Activated CD4-positive, CD25-positive, alpha-beta regulatory T cell treated with anti-CD3 and anti-CD28 coated beads, Interleukin-2, amount 50 U/mL, for 72 hours (primary cell): ENCODE results near the gene PLAU.
"Not testable (repeated sequence)": the region's sequence is repeated elsewhere in the genome, so short reads cannot be mapped to it uniquely, and the experiment has no call there.

Source experiments
- DNase-seq: peaks from one replicate; pipeline ENCODE4 v3.0.0; 2021

PLAU gene

DNA sequence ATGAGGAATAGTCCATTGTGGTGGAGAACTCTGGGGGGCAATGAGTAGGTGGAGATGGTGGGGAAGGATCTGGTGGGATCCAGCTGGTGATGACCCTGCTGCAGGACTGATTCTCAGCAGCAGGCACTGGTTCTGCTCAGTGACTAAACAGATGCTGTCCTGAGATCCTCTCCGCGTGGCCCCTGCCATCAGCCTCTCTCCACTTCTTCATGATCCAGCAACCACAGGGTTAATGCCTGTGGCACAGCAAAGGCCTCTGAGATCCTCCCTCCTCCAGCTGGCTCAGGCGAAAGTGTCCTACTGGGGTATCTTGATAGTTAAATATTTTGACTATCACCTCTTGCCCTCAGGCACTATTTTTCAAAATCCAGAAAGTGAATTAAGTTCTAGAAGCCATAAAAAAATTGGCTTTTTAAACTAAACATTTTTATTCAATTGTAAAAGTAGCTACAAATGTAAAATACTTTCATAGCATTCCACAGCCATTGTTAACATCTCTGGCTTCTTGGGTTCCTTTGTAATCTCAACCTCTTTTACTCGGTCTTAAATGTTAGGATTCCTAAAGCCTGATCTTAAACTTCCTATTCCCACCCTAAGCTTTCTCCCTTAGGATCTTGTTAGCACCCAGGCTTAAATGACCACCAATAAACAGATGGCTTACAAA is 13.1 kb downstream of the PLAU start:
- DNase-seq: no peak

DNA sequence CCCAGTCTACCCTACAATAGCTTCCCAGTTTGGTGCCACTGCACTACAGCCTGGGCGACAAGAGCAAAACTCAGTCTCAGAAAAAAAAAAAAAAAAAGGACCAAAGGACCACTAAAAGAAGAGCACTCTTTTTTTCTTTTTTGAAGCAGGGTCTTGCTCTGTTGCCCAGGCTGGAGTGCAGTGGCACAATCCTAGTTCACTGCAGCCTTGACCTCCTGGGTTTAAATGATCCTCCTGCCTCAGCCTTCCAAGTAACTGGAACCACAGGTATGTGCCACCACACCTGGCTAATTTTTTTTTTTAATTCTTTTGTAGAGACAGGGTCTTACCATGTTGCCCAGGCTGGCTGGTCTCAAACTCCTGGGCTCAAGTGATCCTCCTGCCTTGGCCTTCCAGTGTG is 14.0 kb downstream of the PLAU start:
- DNase-seq: no peak

DNA sequence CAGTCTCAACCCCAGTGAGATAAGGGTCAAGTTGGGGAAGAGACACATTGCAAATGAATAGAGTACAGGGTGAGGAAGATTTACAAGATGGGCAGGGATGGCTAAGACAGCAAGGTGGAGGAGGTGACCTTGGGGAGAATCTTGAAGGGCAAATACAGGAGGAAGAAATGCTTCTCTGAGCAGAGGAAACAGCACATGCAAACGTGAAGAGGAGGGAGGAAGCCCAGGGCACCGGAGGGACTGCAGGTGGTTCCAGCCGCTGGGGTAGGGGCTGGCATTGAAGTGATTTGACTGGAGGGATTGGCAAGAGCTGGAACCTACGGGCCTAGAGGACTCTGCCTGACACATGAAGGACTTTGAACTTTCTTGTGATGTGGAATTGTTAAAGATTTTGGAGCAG is 14.6 kb downstream of the PLAU start:
- no peak for DNase-seq

DNA sequence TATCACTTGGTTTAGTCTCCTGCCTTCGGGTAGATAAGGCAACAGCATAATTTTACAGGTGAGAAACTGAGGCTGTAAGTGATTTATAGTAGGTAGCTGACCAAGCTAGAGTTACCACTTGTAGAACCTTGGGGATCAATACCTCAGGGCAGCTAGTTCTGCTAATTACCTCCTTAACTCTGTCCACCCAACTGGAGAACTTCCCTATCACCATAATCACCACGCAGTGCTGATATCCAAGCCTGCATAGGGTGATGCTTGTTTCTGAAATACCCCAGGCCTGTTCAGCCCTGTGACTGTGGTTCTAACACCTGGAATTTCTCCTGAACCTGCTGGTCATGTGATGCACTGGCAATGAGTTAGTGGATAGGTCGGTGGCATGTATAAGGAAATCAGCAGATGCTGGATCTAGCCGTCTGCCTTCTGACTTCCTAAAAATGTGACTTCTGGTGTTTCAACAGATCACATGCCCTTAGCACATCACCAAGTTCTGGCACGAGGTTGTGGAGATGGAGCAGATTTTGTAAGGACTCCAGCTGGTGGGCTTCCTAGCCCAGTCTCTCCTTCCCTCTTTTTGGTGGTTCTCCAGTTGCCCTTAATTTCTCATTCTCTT is 15.3 kb downstream of the PLAU start:
- DNase-seq: no peak

DNA sequence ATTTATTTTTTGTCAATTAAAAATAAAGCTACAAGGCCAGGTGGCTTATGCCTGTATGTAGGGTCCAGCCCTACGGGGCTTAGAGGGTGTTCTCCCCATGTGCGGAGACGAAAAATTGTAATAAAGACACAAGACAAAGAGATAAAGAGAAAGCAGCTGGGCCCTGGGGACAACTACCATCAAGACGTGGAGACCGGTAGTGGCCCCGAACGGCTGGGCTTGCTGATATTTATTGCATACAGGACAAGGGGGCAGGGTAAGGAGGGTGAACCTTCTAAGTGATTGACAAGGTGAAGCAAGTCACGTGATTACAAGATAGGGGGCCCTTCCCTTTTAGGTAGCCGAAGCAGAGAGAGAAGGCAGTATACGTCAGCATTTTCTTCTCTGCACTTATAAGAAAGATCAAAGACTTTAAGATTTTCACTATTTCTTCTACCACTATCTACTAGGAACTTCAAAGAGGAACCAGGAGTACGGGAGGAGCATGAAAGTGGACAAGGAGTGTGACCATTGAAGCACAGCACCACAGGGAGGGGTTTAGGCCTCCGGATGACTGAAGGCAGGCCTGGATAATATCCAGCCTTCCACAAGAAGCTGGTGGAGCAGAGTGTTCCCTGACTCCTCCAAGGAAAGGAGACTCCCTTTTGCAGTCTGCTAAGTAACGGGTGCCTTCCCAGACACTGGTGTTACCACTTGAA is 19.8 kb downstream of the PLAU start:
- DNase-seq: not testable (repeated sequence)

DNA sequence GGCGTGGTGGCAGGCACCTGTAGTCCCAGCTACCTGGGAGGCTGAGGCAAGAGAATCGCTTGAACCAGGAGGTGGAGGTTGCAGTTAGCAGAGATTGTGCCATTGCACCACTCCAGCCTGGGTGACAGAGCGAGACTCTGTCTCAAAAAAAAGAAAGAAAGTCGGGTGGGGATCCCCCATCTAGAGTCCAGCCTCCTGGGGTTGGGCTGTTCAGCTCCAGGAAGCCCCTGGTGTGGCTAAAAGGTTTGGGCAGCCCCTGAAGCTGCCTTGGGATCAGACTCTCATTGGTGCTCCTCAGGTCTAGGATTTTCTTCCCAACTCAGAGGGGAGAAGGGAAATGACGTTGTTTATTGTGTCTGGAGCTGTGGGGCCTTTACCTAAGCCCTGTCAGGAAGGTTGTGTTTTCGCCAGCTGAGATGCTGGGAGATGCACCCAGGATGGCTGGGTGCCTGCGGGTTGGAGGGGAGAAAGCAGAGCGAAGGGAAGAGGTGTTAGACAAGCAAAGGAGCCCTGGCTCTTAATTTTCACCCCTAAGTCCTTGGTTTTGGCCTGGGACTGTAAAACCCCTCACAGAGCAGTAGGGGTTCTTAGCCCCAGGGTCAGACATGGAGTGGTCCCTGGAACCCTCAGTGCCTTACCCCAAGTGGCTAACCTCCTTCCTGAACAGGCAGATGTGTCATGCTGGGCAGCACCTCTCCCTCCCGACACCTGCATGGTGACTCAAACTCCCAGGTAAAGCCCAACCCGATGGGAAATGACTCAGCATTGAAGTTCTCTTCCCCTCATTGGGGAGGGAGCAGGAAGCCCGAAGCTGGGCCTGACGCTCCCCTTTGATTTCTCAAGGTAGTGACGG is 21.1 kb downstream of the PLAU start:
- DNase-seq: peak; percentile 47

DNA sequence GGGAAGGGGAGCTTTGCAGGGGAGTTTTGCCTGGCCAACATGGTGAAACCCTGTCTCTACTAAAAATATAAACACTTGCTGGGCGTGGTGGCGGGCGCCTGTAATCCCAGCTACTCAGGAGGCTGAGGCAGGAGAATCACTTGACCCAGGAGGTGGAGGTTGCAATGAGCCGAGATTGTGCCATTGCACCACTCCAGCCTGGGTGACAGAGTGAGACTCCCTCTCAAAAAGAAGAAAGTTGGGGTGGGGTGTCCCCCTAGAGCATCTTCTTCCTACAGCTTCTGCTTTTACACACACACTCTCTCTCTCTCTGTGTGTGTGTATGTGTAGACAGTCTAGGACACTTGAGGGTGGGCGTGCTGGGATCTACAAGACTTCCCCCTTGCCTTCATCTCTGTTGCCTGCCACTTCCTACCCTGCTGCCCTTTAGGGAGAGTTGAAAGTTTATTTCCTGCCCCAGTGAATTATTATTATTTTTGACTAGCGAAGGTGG is 21.7 kb downstream of the PLAU start:
- no peak for DNase-seq

DNA sequence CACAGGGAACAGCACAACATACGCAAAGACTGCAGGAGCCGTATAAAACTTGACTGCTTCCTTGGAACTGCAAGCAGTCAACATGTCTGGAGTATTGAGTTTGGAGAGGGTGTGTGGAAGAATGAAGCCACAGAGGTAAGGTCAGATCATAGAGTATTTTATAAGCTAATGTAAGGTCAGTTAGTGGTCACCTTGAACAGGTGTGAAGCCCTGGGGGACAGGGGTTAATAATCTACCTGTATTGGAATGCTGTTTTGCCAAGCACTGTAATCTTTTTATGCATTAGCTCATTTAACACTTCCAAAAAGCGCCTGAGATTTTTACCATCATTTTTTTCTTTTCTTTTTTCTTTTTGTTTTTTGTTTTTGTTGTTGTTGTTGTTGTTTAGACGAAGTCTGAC is 23.1 kb downstream of the PLAU start:
- DNase-seq: no peak

DNA sequence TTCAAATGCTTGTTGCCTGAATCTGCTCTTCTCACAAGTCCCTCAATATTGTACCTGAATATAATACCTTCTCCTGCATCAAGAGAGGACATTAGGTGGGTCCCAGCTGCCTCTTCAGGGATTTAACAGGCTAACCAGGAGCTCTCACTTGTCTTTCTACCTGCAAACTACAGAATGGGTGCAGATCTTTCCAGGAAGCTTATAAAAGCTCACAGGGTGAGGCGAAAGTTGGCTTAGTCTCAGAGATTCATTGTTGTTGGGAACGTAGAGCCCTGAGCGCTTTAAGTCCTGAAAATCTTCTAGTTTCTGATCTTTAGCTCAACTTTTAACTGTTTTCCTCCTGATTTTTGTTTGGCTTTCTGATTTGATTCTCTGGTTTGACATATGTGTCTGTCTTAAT is 25.0 kb downstream of the PLAU start:
- no peak for DNase-seq

DNA sequence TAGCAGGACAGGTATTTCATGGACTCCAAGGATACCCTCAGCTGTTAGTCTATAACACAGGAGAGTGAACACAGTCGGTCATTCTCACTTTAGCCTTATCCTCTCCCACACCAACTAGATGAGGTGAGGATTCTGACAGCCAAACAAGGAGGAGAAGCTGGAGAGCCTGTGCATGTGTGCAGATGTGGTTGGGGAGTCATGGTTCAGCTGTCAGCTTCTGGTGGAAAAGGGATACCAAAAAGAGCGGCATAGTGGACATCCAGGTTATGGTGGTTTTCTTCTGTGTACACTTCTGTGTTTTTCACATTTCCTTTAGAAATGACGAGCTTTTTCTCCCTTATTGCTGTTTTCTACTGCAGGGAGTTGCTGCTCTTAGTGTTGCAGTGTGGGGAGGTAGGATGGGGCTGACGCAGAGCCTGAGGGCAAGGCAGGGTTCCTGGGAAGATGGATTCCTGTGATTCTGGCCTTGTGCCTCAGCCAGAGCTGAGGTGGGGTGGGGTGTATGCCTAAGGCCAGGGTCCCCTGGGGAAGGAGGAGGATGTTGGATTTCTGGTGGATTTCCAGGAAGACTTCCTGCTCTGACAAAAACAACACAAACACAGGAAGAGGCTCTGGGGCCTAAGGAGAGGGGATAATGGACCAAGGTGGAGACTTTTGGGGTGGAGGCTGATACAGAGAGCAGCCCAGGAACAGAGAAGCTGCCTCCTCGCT is 26.6 kb downstream of the PLAU start:
- no peak for DNase-seq

DNA sequence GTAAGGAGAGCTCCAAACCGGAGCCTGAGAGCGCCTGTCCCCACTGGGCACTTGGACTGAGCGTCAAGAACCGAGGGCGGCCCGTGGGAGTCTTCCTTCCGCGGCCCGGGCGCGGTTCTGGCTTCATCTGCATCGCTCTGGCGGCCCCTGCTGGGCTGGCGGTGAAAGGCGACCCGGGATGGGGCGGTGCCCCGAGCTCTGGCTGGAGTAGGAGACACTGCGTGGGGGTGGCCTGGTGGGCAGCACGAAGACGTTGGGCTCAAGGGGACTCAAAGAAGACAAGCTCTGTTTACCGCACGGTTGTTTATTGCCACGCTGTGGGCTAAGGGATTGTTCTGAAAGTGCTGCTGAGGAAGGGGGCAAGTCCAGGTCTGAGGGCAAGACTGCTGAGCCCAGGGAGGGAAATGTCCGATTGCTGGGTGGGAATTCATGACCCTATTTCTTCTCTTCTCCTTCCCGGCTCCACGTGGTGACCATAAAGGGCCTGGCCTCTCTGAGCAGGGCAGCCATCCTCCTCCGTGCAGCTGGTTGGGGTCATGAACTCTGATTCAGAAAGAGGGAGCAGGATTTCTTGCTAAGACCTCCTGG is 29.8 kb downstream of the PLAU start:
- DNase-seq: peak; percentile 88

DNA sequence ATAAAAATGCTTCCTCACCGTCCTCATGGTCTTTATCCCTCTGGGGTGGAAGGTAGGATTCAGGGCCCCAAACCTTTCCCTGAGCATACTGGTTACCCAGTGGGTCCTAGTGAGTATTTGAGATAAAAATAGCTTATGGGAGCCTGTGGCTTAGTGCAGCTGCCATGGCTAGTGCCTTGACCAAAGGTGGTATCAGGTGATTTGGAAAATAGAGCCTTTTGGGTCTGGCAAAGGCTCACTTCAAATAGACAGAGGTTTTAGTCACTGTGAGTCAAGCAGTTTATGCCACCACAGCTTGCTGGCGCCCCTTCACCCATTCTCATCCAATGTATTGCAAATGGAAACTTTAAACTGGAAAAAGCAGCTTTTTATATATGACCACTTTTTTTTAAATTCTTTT is 30.4 kb downstream of the PLAU start:
- no peak for DNase-seq

DNA sequence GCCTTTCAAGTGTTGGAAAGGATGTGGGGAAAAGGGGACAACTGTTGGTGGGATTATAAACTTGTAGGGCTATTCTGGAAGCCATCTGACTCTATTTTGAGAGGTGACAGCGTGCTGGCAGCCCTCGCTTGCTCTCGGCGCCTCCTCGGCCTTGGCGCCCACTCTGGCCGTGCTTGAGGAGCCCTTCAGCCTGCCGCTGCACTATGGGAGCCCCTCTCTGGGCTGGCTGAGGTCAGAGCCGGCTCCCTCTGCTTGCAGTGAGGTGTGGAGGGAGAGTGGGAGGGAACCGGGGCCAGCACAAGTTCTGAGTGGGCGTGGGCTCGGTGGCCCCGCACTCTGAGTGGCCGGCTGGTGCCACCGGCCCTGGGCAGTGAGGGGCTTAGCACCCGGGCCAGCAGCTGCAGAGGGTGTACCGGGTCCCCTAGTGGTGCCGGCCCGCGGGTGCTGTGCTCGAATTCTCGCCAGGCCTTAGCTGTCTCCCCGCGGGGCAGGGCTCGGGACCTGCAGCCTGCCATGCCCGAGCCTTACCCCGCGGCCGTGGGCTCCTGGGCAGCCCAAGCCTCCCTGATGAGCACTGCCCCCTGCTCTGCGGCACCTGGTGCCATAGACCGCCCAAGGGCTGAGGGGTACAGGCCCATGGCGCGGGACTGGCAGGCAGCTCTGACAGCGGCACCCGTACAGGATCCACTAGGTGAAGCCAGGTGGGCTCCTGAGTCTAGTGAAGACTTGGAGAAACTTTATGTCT is 33.6 kb downstream of the PLAU start:
- DNase-seq: no peak

DNA sequence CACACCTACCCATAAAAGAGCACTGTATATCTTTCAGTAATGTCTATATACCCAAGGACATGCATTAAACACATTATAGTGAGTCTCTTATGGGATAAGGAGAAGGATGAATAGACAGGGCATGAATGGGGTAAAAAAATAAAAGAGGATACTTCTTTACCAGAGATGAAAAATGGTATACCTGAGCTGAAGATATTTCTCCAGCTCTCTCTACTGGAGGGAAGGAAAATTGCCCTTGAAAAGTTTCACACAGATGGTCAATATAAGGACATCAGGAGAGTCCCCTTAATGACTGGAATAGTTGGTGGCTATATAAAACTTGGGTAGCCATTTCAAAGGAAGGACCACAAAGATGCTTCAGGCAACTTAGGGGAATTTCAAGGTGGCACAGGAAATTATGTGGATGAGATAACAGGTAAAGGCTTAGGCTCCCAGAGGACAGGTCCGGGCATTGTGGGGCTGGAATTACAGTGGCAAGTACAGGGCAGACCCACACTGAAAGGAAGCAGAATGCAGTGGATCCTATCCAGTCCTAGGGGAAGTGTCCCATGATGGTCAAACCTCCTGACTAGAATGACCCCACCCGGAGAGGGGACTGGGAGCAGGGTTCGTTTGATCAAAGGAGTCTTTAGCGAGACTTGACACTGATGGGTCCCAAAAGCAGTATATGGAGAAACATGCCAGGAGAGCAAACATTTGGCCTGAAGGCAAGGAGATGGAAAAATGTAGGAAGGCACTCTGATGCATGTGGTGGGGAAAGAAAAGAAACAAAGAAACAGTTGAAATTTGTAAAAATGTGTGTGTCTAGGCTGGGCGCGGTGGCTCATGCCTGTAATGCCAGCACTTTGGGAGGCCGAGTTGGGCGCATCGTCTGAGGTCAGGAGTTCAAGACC is 35.6 kb downstream of the PLAU start:
- DNase-seq: no peak

DNA sequence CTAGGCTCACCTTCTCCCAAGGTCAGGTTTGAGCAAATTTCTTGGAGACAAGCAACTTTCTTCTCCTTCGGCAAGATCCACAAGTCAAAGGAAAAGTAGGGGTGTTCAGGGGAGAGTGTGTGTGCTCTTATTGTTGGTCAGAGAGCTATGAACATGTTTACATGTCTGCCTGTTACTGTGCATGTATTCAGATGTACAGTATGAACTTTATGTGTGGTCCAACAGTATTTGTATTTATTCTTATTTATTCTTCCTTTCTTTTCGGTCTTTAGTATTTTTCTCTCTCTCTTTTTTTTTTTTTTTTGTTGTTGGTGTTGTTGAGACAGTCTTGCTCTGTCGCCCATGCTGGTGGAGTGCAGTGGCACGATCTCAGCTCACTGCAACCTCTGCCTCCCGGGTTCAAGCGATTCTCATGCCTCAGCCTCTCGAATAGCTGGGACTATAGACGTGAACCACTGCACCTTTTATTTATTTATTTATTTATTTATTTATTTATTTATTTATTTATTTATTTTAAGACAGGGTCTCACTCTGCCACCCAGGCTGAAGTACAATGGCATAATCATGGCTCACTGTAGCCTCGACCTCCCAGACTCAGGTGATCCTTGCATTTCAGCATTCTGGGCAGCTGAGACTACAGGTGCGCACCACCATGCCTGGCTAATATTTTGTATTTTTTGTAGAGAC is 38.2 kb downstream of the PLAU start:
- no peak for DNase-seq

DNA sequence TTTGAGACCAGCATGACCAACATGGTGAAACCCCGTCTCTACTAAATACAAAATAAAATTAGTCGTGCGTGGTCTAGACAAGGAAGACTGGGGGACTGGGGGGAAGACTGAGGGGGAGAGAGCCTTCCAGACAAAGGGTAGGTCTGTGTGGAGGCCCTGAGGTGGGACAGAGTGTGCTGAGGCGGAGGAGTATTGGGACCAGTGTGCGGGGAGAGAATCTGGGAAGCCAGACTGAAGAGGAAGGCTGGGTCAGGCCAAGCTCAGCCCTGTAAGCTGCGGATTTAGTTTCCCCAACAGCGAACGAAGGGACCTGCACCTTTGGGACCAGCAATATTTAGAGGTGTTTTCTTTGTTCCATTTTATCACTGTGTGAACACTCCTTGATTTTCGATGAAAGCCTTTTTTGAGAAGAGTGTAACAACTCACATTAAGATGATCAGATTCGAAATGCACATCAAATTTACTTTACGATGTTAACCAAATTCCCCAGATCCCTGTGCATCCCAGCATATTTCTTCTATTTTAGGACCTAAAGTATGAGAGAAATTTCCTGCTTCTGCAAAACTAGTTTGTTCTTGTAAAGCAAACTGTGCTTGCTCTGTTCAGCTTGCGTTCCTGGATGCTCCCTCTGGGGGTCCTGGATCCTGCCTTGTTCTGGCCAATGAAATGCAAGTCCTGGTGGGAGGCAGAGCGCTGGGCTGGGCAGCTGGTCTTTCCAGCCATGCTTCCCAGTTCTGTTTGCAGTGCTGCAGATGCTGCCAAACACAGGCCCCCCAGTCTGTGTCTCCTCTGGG is 39.4 kb downstream of the PLAU start:
- DNase-seq: no peak

DNA sequence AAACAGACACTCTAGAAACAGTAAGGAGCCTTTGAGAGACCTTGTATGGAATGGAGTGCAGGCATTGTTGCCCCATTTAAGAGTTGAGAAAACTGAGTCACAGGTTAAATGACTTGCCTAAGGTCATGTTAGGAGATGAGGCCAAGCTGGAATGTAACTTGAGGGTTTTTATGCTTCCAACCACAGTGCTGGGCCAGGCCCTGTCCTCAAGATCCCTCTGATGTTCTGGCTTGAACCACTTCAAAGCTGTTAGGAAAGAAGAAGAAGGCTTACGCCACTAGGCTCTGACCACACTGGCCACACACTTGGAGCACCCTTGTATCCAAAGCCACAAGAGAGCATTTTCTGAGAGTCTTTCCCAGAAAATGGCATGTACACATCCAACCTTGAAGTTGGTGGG is 42.7 kb downstream of the PLAU start:
- no peak for DNase-seq

DNA sequence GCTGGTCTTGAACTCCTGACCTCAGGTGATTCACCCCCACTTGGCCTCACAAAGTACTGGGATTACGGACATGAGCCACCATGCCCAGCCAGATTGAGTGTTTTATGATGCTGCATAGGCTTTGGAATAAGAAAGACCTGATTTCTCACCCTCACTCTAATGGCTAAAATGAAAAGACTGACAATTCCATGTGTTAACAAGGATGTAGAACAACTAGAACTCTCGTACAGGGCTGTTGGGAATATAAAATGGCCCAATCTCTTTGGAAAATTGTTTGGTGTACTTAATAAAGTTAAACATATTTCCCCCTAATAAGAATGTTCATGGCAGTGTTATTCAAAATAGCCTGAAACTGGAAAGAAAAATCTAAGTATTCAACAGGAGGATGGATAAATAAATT is 43.8 kb downstream of the PLAU start:
- no peak for DNase-seq

DNA sequence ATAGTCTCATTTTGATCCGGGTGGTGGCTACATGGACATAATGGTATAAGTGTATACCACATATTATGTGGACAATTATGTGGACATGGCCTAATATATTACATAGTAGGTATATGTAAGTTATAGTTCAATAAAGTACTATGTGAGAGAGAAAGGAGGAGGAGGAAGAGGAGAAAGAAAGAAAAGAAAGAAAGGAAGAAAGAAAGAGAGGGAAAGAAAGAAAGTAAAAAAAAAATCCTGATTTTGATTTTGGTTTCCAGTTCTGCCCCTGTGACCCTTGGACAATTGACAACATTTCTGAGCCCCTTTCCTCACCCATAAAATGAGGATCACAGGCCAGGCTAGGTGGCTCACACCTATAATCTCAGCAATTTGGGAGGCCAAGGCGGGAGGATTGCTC is 44.8 kb downstream of the PLAU start:
- no peak for DNase-seq
